SHP77 treated with DMSO at 0.1 percent for 48 hours (cell line): ENCODE measurements around the gene TUBB4B.

ENCODE experiments used
- DNase-seq: peaks from one replicate; lab custom pipeline; 2025; lab: John Stamatoyannopoulos, UW

The TUBB4B gene

GRCh38 chr9:137213160-137214060 lies 27.7 kb upstream of the TUBB4B start:
- DNase-seq: no peak

- DNase-seq: no peak
These were observed 26.5 kb upstream of the TUBB4B start for GRCh38 chr9:137214620-137215019.

GRCh38 chr9:137215196-137215986 lies 25.7 kb upstream of the TUBB4B start:
- DNase-seq: no peak

- no peak for DNase-seq
These were observed 24.7 kb upstream of the TUBB4B start for GRCh38 chr9:137216188-137216965.

- DNase-seq: no peak
These were observed 23.5 kb upstream of the TUBB4B start for GRCh38 chr9:137217276-137218211.

GRCh38 chr9:137218212-137218753 lies 22.8 kb upstream of the TUBB4B start:
- DNase-seq: no peak

- no peak for DNase-seq
These were observed 22.3 kb upstream of the TUBB4B start for GRCh38 chr9:137218754-137219271.

- no peak for DNase-seq
These were observed 21.2 kb upstream of the TUBB4B start for GRCh38 chr9:137219757-137220316.

GRCh38 chr9:137220317-137221094 lies 20.6 kb upstream of the TUBB4B start:
- no peak for DNase-seq

GRCh38 chr9:137221095-137221505 lies 20.0 kb upstream of the TUBB4B start:
- no peak for DNase-seq

- no peak for DNase-seq
These were observed 19.5 kb upstream of the TUBB4B start for GRCh38 chr9:137221506-137222111.

GRCh38 chr9:137222190-137223077 lies 18.7 kb upstream of the TUBB4B start, which contains the start of gene RNF208:
TSS of gene RNF208 (minus strand) at chr9:137222240. CDS start at chr9:137221212, 1,028 bp downstream.
- DNase-seq: no peak

- peak; percentile 79 for DNase-seq
These were observed 17.8 kb upstream of the TUBB4B start for GRCh38 chr9:137223078-137223970.

GRCh38 chr9:137224830-137225694 lies 16.0 kb upstream of the TUBB4B start, which contains the start of gene CYSRT1:
TSS of gene CYSRT1 (plus strand) at chr9:137225174. CDS start at chr9:137225622, 448 bp downstream.
- no peak for DNase-seq

GRCh38 chr9:137225699-137226331 lies 15.3 kb upstream of the TUBB4B start:
- DNase-seq: no peak
